Caki2 (cell line): ENCODE results near the gene HECTD4. TPM values are rescaled to one million over a fixed set of nuclear protein-coding genes. Genes with fewer than 3 reads are reported as not detected.
"Not testable (repeated sequence)": the region's sequence is repeated elsewhere in the genome, so short reads cannot be mapped to it uniquely, and the experiment has no call there.

ENCODE experiments used
- DNase-seq: peaks from one replicate; pipeline ENCODE4 v3.0.0-alpha.2; 2015; ENCODE audit warnings: low read depth
- in situ Hi-C: cut with HindIII; loops from 2 replicates; pipeline ENCODE4 v1.10.0; 2016; ENCODE audit warnings: low sequenced_read_pairs, low pct_unique_long_range_greater_than_20kb, mixed read lengths
- total RNA-seq: library from RNA; depleted of rRNA; stranded (reverse); fragments of >200 nt; shearing (Covaris generic); gene quantifications from 2 replicates; pipeline ENCODE4 v1.2.3, GENCODE V29; 2014; ENCODE audit warnings: low replicate concordance; rRNA removed

HECTD4 gene
- total RNA-seq, 1 experiment from 2014 or later: 10.0 TPM

DNA sequence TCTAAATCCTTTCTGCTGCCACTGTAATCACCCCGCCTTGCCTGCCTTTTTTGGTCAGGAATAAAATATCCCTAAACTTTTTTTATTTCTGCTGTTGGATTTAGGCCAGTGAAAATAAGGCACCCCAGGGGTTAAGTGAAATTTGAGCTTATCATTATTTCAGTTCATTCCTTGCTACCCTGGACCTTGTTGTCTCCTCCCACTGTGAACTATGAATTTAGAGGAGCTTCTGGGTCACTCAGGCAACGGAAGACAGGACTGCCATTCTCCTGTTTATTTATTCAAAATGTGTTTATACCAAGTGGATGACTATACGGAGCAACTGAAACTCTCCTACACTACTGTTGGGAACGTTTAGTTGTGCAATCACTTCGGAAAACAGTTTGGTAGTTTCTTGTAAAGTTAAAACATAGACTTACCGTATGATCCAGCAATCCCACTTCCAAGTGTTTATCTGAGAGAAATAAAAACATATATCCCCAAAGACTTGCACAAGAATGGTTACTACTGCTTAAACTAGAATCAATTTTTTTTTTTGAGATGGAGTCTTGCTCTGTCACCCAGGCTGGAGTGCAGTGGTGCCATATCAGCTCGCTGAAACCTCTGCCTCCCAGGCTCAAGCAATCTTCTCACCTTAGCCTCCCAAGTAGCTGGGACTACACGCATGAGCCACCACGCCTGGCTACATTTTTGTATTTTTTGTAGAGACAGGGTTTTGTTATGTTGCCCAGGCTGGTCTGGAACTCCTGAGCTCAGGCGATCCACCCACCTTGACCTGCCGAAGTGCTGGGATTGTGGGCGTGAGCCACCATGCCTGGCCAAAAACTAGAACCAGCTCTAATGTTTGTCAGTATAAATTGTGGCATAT lies 259.2 kb downstream of the HECTD4 start:
- peak; percentile 64 for DNase-seq
- in situ Hi-C loops: no loop called here

- in situ Hi-C loops: no loop called here
- DNase-seq: no peak
Measured at GRCh38 chr12:112121780-112122565, 260.3 kb downstream of the HECTD4 start.

DNA sequence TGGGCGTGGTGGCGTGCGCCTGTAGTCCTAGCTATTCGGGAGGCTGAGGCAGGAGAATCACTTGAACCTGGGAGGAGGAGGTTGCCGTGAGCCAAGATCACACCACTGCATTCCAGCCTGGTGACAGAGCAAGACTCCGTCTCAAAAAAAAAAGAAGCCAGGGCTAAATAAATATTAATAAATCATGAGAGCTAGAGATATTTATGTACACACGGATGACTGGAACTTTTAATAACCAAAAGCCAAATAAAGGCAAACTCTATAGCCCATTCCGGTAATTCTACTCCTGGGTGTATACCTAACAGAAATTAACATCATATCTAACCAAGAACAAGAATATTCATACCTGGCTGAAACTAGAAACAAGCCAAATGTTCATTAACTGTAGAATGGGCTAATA lies 264.5 kb downstream of the HECTD4 start:
- in situ Hi-C loops: no loop called here
- no peak for DNase-seq

DNA sequence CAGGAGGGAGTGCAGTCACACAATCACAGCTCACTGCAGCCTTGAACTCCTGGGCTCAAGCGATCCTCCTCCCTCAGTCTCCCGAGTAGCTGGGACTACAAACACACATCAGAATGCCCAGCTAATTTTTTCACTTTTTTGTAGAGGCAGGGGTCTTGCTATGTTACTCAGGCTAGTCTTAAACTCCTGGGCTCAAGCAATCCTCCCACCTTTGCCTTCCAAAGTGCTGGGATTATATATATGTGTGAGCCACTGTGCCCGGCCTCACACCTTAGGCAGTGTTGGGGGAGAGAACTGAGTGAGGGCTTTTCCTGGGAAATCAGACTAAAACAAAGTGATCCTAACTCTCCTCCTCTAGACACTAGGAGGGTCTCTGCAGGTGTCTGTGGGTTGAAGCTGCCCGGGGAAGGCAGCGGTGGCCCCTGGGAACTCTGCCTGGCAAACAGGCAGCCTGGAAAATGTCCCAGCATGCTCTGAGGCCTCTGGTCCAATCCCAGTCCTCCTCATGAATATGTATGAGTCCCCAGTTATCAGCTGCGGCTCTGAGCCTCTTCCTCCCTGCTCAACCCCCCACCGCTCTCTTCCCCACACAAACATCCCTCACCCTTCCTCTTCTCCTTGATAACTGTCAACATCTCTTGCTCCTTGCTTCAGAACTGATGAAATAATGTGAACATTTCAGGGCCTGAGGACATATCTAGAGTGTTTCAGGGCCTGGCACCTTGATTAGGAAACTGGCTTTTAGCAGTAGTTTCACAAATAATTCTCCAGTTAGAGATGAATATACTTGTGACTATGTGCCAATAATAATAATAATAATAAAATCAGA lies 265.8 kb downstream of the HECTD4 start:
- in situ Hi-C loops: no loop called here
- DNase-seq: peak; percentile 35

GRCh38 chr12:112115259-112116045 lies 266.8 kb downstream of the HECTD4 start:
- in situ Hi-C loops: no loop called here
- DNase-seq: no peak

- in situ Hi-C loops: no loop called here
- peak; percentile 91 for DNase-seq
Measured at GRCh38 chr12:112112409-112113133, 269.7 kb downstream of the HECTD4 start.

- in situ Hi-C loops: no loop called here
- DNase-seq: no peak
Measured at GRCh38 chr12:112111931-112112330, 270.3 kb downstream of the HECTD4 start.

- peak; percentile 90 for DNase-seq
Measured at GRCh38 chr12:112110787-112111662, 271.2 kb downstream of the HECTD4 start.

More at GRCh38 chr12:112110787-112111662, 271.2 kb downstream of the HECTD4 start:
- in situ Hi-C loops: not testable (repeated sequence)

Other genes with a start within 250 kb of the HECTD4 start
- 1,069 and 1,116 TPM in 2 replicates for gene RPL6, start 27.2 kb upstream of the HECTD4 start, total RNA-seq
- gene PTPN11, start 36.5 kb upstream of the HECTD4 start, total RNA-seq: 16.5 and 52.9 TPM in 2 replicates